GM12875 (cell line): ENCODE data around the gene CNST.
"Not testable (repeated sequence)": the region's sequence is repeated elsewhere in the genome, so short reads cannot be mapped to it uniquely, and the experiment has no call there.

Experiments used
- H3K4me3 ChIP-seq: one replicate; pipeline ENCODE4 v1.5.1; 2011; ENCODE audit warnings: low read depth, low read length, control low read depth
- CTCF ChIP-seq: IDR thresholded peaks from 2 replicates; pipeline ENCODE4 v1.5.1; 2011; ENCODE audit warnings: low read depth, mild to moderate bottlenecking, control low read depth, inconsistent platforms, low read length, moderate library complexity, borderline replicate concordance; ENCODE audit not compliant: insufficient read depth

Gene CNST

GRCh38 chr1:246683521-246683920 lies 117.3 kb downstream of the CNST start:
- no peak for TF ChIP-seq CTCF
- no peak overlapping the region for H3K4me3 ChIP-seq

DNA sequence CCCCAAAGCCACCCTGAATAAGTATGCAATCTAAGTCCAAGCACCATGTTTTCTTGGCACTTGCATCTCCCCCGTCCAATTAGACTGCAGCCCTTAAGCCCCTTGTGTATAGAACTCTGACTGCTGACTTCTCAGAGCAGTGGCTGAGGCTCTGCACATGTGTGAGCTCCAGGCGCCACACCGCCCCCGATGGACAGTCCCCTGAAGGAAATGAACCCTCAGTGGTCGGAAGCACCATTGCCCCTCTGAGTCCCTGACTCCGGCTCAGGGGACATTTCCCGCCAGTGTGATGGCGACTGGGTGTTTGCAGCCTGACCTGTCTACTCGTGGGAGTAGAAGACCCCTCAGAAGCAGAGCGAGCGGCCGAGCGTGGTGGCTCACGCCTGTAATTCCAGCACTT lies 120.7 kb downstream of the CNST start:
- H3K4me3 ChIP-seq = no peak overlapping the region
- no peak for TF ChIP-seq CTCF

- no peak overlapping the region for H3K4me3 ChIP-seq
- peak; percentile 75 for TF ChIP-seq CTCF
Observed at GRCh38 chr1:246689409-246690008, 123.3 kb downstream of the CNST start.

GRCh38 chr1:246690100-246690499 lies 123.8 kb downstream of the CNST start:
- H3K4me3 ChIP-seq = no peak overlapping the region
- TF ChIP-seq CTCF = no peak

GRCh38 chr1:246691622-246692495 lies 125.6 kb downstream of the CNST start:
- no peak overlapping the region for H3K4me3 ChIP-seq
- no peak for TF ChIP-seq CTCF

DNA sequence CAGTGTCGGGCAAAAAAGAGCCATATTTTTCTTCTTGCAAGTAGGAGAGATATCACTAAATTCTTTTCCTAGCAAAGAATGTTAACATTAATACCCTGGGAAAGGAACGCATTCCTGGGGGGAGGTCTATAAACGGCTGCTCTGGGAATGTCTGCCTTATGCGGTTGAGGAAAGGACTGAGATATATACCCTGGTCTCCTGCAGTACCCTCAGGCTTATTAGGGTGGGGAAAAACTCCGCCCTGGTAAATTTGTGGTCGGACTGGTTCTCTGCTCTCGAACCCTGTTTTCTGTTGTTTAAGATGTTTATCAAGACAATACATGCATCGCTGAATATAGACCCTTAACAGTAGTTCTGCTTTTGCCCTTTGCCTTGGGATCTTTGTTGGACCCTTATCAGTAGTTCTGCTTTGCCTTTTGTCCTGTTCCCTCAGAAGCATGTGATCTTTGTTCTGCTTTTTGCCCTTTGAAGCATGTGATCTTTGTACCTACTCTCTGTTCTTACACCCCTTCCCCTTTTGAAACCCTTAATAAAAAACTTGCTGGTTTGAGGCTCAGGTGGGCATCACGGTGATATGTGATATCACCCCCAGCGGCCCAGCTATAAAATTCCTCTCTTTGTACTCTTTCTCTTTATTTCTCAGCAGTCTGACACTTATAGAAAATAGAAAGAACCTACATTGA lies 128.1 kb downstream of the CNST start:
- H3K4me3 ChIP-seq = not testable (repeated sequence)

GRCh38 chr1:246695136-246695535 lies 128.9 kb downstream of the CNST start:
- no peak for TF ChIP-seq CTCF
- H3K4me3 ChIP-seq = no peak overlapping the region
